ENCODE measurements around the gene SMCHD1. TPM values are rescaled to one million over a fixed set of nuclear protein-coding genes. Genes with fewer than 3 reads are reported as not detected.

The SMCHD1 gene
- polyA plus RNA-seq, 1 experiment, result 10.5 TPM

GRCh38 chr18:2714140-2714539, 58.6 kb downstream of the SMCHD1 start:
- ChIA-PET CTCF (interaction anchor here (0.8 to 1.5 kb wide), 2 partner anchors 9 to 65 kb away, joined by 3 to 5 read pairs; no protein-coding TSS in a partner anchor), POLR2A (no interaction called here)
- H3K27me3 ChIP-seq (ENCODE audit: control insufficient read depth, insufficient read depth, low read length), result no peaks in the 10 kb centered on the region
- no peak for DNase-seq (ENCODE audit: low read depth)
- TF ChIP-seq, protein P1, sequence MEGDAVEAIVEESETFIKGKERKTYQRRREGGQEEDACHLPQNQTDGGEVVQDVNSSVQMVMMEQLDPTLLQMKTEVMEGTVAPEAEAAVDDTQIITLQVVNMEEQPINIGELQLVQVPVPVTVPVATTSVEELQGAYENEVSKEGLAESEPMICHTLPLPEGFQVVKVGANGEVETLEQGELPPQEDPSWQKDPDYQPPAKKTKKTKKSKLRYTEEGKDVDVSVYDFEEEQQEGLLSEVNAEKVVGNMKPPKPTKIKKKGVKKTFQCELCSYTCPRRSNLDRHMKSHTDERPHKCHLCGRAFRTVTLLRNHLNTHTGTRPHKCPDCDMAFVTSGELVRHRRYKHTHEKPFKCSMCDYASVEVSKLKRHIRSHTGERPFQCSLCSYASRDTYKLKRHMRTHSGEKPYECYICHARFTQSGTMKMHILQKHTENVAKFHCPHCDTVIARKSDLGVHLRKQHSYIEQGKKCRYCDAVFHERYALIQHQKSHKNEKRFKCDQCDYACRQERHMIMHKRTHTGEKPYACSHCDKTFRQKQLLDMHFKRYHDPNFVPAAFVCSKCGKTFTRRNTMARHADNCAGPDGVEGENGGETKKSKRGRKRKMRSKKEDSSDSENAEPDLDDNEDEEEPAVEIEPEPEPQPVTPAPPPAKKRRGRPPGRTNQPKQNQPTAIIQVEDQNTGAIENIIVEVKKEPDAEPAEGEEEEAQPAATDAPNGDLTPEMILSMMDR (IDR thresholded peaks at IDR 0.05; ENCODE audit: insufficient read depth, low read depth, low read length), result no peak
- no peak overlapping the region for H3K4me3 ChIP-seq (ENCODE audit: low read depth, low read length)
- peaks cover 6% of the 10 kb centered on the region for H3K36me3 ChIP-seq (ENCODE audit: control insufficient read depth, insufficient read depth, low read length)

GRCh38 chr18:2715990-2716389, 60.5 kb downstream of the SMCHD1 start:
- TF ChIP-seq, protein P1 (IDR thresholded peaks at IDR 0.05; ENCODE audit: insufficient read depth, low read depth, low read length), result no peak
- no peak for DNase-seq (ENCODE audit: low read depth)
- H3K36me3 ChIP-seq (ENCODE audit: control insufficient read depth, insufficient read depth, low read length), result peaks cover 5% of the 10 kb centered on the region
- H3K4me3 ChIP-seq (ENCODE audit: low read depth, low read length), result no peak overlapping the region
- POLR2A ChIA-PET, result no interaction called here
- no peaks in the 10 kb centered on the region for H3K27me3 ChIP-seq (ENCODE audit: control insufficient read depth, insufficient read depth, low read length)
- CTCF ChIA-PET, result no interaction called here

DNA sequence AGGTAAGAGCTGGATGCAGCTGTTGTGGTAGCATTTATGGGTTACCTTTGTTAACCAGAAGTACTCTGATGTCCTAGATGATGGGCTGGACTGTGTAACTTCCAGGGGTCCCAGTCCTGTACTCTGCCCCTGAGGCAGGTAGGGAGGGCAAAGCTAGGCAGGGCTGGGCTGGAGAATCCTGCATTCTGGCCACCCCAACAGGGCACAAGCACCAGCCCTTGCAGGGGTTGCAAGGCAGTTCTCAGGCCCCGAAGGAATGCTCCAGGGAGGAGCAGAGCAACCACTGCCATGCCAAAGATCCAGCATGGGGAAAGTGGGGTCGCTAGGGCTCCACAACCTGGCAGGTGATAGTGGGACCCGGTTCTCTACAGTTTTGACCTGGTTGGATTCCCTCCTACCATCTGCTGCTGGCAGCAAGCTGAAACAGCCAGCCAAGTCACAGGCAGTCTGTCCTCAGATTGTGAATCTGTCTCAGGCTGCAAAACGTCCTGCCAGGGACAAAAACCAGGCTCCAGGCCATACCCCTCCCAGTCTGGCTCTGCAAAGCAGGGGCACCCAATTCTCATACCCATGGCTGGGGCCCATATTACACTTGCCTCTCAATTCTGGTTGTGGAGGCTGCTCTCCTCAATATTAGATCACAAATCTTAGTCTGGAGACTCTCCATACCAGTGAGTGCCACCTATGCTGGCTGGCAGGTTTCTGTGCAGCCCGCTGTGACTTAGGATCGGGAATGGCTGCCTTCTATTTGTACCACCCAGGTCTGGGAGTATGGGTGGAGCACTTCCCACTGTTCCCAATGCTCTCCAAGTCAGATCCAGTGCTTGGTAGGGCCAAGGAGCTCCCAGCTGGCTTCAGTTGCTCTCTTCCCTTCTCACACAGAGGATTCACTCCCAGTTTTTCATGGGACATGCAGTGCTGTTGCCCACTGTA, 61.1 kb downstream of the SMCHD1 start:
- DNase-seq (ENCODE audit: low read depth), result no peak
- Histone ChIP-seq H3K36me3 (ENCODE audit: control insufficient read depth, insufficient read depth, low read length) (peaks cover 2% of the 10 kb centered on the region), H3K27me3 (ENCODE audit: control insufficient read depth, insufficient read depth, low read length) (no peaks in the 10 kb centered on the region), H3K4me3 (ENCODE audit: low read depth, low read length) (no peak overlapping the region)
- CTCF ChIA-PET, result interaction anchor here (1.2 kb wide), 1 partner anchor 231 kb away, joined by 3 read pairs; no protein-coding TSS in a partner anchor
- POLR2A ChIA-PET, result no interaction called here
- TF ChIP-seq, protein P1 (IDR thresholded peaks at IDR 0.05; ENCODE audit: insufficient read depth, low read depth, low read length), result no peak

DNA sequence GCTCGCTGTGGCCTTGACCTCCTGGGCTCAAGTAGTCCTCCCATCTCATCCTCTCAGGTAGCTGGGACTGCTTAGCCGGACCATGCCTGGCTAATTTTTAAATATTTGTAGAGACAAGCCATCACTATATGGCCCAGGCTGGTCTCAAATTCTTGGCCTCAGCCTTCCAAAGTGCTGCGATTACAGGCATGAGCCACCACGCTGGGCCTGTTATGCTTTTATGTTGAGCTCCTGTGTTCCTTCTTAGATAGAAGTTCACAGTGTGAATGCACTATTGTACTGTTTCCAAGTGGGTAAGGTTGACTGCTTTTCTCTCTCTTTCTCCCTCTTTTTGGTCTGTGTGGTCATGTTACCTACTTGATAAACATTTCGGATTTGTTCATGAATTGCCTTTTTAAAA, 61.9 kb downstream of the SMCHD1 start:
- H3K4me3 ChIP-seq (ENCODE audit: low read depth, low read length), result no peak overlapping the region
- TF ChIP-seq, protein P1 (IDR thresholded peaks at IDR 0.05; ENCODE audit: insufficient read depth, low read depth, low read length), result no peak
- peaks cover 2% of the 10 kb centered on the region for H3K36me3 ChIP-seq (ENCODE audit: control insufficient read depth, insufficient read depth, low read length)
- H3K27me3 ChIP-seq (ENCODE audit: control insufficient read depth, insufficient read depth, low read length), result no peaks in the 10 kb centered on the region
- ChIA-PET CTCF (interaction anchor here (1.2 kb wide), 1 partner anchor 230 kb away, joined by 3 read pairs; no protein-coding TSS in a partner anchor), POLR2A (no interaction called here)
- no peak for DNase-seq (ENCODE audit: low read depth)

DNA sequence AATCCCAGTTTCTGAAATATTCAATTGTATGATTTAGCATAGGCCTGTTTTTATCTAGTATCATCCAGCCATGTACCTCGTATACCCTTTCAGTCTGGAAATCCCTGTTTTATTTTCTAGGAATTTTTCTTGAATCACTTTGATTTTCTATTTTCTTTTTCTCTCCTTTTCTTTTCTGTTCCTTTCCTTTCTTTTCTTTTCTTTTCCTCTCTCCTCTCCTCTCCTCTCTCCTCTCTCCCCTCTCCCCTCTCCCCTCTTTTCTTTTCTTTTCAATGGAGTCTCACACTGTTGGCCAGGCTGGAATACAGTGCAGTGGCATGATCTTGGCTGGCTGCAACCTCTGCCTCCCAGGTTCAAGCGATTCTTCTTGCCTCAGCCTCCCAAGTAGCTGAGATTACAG, 63.5 kb downstream of the SMCHD1 start:
- POLR2A ChIA-PET, result no interaction called here
- no peaks in the 10 kb centered on the region for H3K27me3 ChIP-seq (ENCODE audit: control insufficient read depth, insufficient read depth, low read length)
- no peak for DNase-seq (ENCODE audit: low read depth)
- peaks cover 2% of the 10 kb centered on the region for H3K36me3 ChIP-seq (ENCODE audit: control insufficient read depth, insufficient read depth, low read length)
- CTCF ChIA-PET, result interaction anchor here (0.6 kb wide), 1 partner anchor 95 kb away, joined by 4 read pairs; no protein-coding TSS in a partner anchor
- H3K4me3 ChIP-seq (ENCODE audit: low read depth, low read length), result no peak overlapping the region
- TF ChIP-seq, protein P1 (IDR thresholded peaks at IDR 0.05; ENCODE audit: insufficient read depth, low read depth, low read length), result no peak

Measured in BJ (cell line).